Mesenchymal stem cell (in vitro differentiated cells and primary cell): ENCODE results near the gene INCENP. TPM values are rescaled to one million over a fixed set of nuclear protein-coding genes. Genes with fewer than 3 reads are reported as not detected.

Experiments
- DNase-seq: peaks from one replicate; pipeline ENCODE4 v3.0.0-alpha.2; 2013
- H2AFZ ChIP-seq: one replicate; pipeline ENCODE4 v1.6.1; 2013; ENCODE audit warnings: low read depth, mild to moderate bottlenecking, control low read depth, inconsistent platforms, low read length, moderate library complexity
- H2AK5ac ChIP-seq: 2 replicates; pipeline ENCODE4 v1.6.1; 2013; ENCODE audit warnings: low read length, moderate library complexity, mild to moderate bottlenecking, inconsistent platforms; ENCODE audit not compliant: severe bottlenecking
- H2BK120ac ChIP-seq: one replicate; pipeline ENCODE4 v1.6.1; 2013; ENCODE audit warnings: low read depth, mild to moderate bottlenecking, inconsistent platforms, low read length, moderate library complexity
- H2BK12ac ChIP-seq, 2 experiments: one replicate each; pipeline ENCODE4 v1.6.1; 2013; ENCODE audit warnings: inconsistent platforms in 2 of 2, low read length in 2 of 2, mild to moderate bottlenecking in 2 of 2, moderate library complexity in 2 of 2, control low read depth in 1 of 2
- H2BK15ac ChIP-seq: one replicate; pipeline ENCODE4 v1.6.1; 2013; ENCODE audit warnings: mild to moderate bottlenecking, low read depth, inconsistent platforms; ENCODE audit not compliant: poor library complexity, severe bottlenecking
- H2BK5ac ChIP-seq: 2 replicates; pipeline ENCODE4 v1.6.1; 2013; ENCODE audit warnings: low read depth, mild to moderate bottlenecking, low read length, control low read depth, inconsistent platforms; ENCODE audit not compliant: poor library complexity, severe bottlenecking
- H3K14ac ChIP-seq, 2 experiments: one replicate each; pipeline ENCODE4 v1.6.1; 2013; ENCODE audit warnings: inconsistent platforms in 2 of 2, low read length in 2 of 2, control low read depth in 1 of 2, mild to moderate bottlenecking in 1 of 2, moderate library complexity in 1 of 2
- H3K18ac ChIP-seq, 2 experiments: one replicate each; pipeline ENCODE4 v1.6.1; 2013; ENCODE audit warnings: inconsistent platforms in 2 of 2, low read length in 2 of 2, control low read depth in 1 of 2, low read depth in 1 of 2, mild to moderate bottlenecking in 1 of 2
- H3K23ac ChIP-seq, 2 experiments: one replicate each; pipeline ENCODE4 v1.6.1; 2013; ENCODE audit warnings: inconsistent platforms in 2 of 2, low read length in 2 of 2, mild to moderate bottlenecking in 2 of 2, moderate library complexity in 2 of 2, control low read depth in 1 of 2
- H3K27ac ChIP-seq: 2 replicates; pipeline ENCODE4 v1.5.1; 2013; ENCODE audit warnings: mild to moderate bottlenecking, moderate library complexity, low read length, control low read depth, inconsistent platforms; ENCODE audit not compliant: poor library complexity, severe bottlenecking
- H3K27me3 ChIP-seq, 2 experiments: 2 replicates each; pipeline versions ENCODE4 v1.6.1 to v1.7.0; 2013; ENCODE audit warnings: low read length in 2 of 2, mild to moderate bottlenecking in 2 of 2, moderate library complexity in 2 of 2, control low read depth in 1 of 2, inconsistent platforms in 1 of 2; ENCODE audit not compliant: control insufficient read depth in 1 of 2, insufficient read depth in 1 of 2
- H3K36me3 ChIP-seq, 2 experiments: 2 replicates each; pipeline versions ENCODE4 v1.6.1 to v1.7.0; 2013; ENCODE audit warnings: low read length in 2 of 2, control low read depth in 1 of 2, inconsistent platforms in 1 of 2, low read depth in 1 of 2, mild to moderate bottlenecking in 1 of 2; ENCODE audit not compliant: insufficient read depth in 2 of 2, control insufficient read depth in 1 of 2
- H3K4ac ChIP-seq, 2 experiments: one replicate each; pipeline ENCODE4 v1.6.1; 2013; ENCODE audit warnings: inconsistent platforms in 2 of 2, low read length in 2 of 2, mild to moderate bottlenecking in 2 of 2, moderate library complexity in 2 of 2, control low read depth in 1 of 2, low read depth in 1 of 2
- H3K4me1 ChIP-seq: 2 replicates; pipeline ENCODE4 v1.6.1; 2013; ENCODE audit warnings: low read depth, low read length, control low read depth; ENCODE audit not compliant: control insufficient read depth, insufficient read depth
- H3K4me2 ChIP-seq: 2 replicates; pipeline ENCODE4 v1.6.1; 2013; ENCODE audit warnings: low read length, mild to moderate bottlenecking, inconsistent platforms; ENCODE audit not compliant: poor library complexity, severe bottlenecking
- H3K4me3 ChIP-seq, 2 experiments: 2 replicates each; pipeline versions ENCODE4 v1.5.1 to v1.7.0; 2013; ENCODE audit warnings: low read length in 2 of 2, mild to moderate bottlenecking in 2 of 2, control low read depth in 1 of 2, low read depth in 1 of 2; ENCODE audit not compliant: insufficient read depth in 1 of 2
- H3K79me1 ChIP-seq: replicated peaks from 2 replicates; pipeline ENCODE4 v1.6.1; 2013; ENCODE audit warnings: mild to moderate bottlenecking, control low read depth, low read length, inconsistent platforms; ENCODE audit not compliant: poor library complexity, severe bottlenecking
- H3K9ac ChIP-seq: 2 replicates; pipeline ENCODE4 v1.7.0; 2013; ENCODE audit warnings: mild to moderate bottlenecking, low read length, moderate library complexity
- H3K9me3 ChIP-seq: 2 replicates; pipeline ENCODE4 v1.7.0; 2013; ENCODE audit warnings: mild to moderate bottlenecking, low read length; ENCODE audit not compliant: control insufficient read depth
- H4K8ac ChIP-seq: one replicate; pipeline ENCODE4 v1.6.1; 2013; ENCODE audit warnings: inconsistent platforms, mild to moderate bottlenecking, low read length, moderate library complexity
- H4K91ac ChIP-seq: one replicate; pipeline ENCODE4 v1.6.1; 2013; ENCODE audit warnings: mild to moderate bottlenecking, low read length, inconsistent platforms
- WGBS: methylation state at CpG from one replicate; pipeline ENCODE4 v1.1.7; 2013; ENCODE audit warnings: mixed read lengths; 5-methylcytosine and 5-hydroxymethylcytosine counted together
- polyA plus RNA-seq, 2 experiments: library from polyadenylated mRNA; stranded (reverse); fragments of 200-250 nt; gene quantifications; one replicate each; pipeline ENCODE4 v1.2.3, GENCODE V29; 2013

Gene INCENP
- polyA plus RNA-seq (2013, experiment 1 of 2), result 7.9 TPM
- polyA plus RNA-seq (2013, experiment 2 of 2), result 7.7 TPM

GRCh38 chr11:62123669-62124185 is at the start of gene INCENP:
Gene INCENP (plus strand): TSS chr11:62124011. CDS start chr11:62128162, 4,151 bp downstream.
- Histone ChIP-seq H3K23ac (peak within 1 kb of the TSS in 1 of 2 experiments; percentile 46), H3K18ac (peak within 1 kb of the TSS; percentile 77 to 80), H2BK15ac (no peak within 1 kb of the TSS), H3K9ac (peak within 1 kb of the TSS; percentile 95), H3K27ac (peak within 1 kb of the TSS; percentile 36), H3K9me3 (no peaks in the 10 kb centered on the region), H3K4ac (peak within 1 kb of the TSS; percentile 36 to 44), H3K14ac (peak within 1 kb of the TSS in 1 of 2 experiments; percentile 79), H4K91ac (peak within 1 kb of the TSS; percentile 87), H2AK5ac (no peak within 1 kb of the TSS), H2AFZ (peak within 1 kb of the TSS; percentile 46), H2BK120ac (no peak within 1 kb of the TSS), H3K27me3 (no peaks in the 10 kb centered on the region), H3K79me1 (peaks cover 10% of the 10 kb centered on the region), H2BK12ac (peak within 1 kb of the TSS in 1 of 2 experiments; percentile 4), H3K4me2 (peak within 1 kb of the TSS; percentile 77), H3K4me3 (peak within 1 kb of the TSS; percentile 82 to 100), H4K8ac (peak within 1 kb of the TSS; percentile 77), H3K36me3 (peaks cover 6 to 8% of the 10 kb centered on the region in 2 experiments), H2BK5ac (no peak within 1 kb of the TSS), H3K4me1 (peaks cover 7% of the 10 kb centered on the region)
- DNase-seq, result peak; percentile 99
- under 1% methylated on average over 39 of the region's 39 CpGs for WGBS

DNA sequence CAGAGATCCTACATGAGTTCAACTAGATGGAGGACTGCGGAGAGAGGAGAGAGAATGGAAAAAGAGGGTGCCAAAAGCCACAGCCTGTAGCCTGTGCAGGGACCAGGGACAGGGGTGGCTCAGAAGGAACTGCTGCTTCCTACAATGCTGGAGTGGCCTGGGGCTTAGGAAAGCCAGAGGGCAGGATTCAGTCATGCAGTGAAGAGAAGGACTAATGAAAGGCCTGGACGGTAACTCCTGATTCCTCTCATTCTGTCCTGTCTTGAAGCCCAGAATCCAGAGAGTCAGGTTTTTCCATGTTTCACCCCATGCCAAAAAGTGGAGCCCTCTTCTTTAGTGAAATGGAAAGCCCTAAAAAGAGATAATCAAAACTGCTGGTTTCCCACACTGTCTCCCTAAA is 48.4 kb upstream of the INCENP start:
- Histone ChIP-seq H3K79me1 (no peaks in the 10 kb centered on the region), H3K27me3 (no peaks in the 10 kb centered on the region), H3K27ac (no peak overlapping the region), H2BK120ac (no peak overlapping the region), H3K4me1 (no peaks in the 10 kb centered on the region), H4K8ac (no peak overlapping the region), H3K23ac (no peak overlapping the region), H2AFZ (no peak overlapping the region), H2BK15ac (no peak overlapping the region), H3K4ac (no peak overlapping the region), H3K14ac (no peak overlapping the region), H3K4me3 (no peak overlapping the region), H3K9me3 (no peaks in the 10 kb centered on the region), H2BK5ac (no peak overlapping the region), H2BK12ac (no peak overlapping the region), H3K18ac (no peak overlapping the region), H3K4me2 (no peak overlapping the region), H4K91ac (no peak overlapping the region), H3K36me3 (no peaks in the 10 kb centered on the region), H2AK5ac (no peak overlapping the region), H3K9ac (no peak overlapping the region)
- no peak for DNase-seq
- 88% methylated on average over 2 of the region's 2 CpGs for WGBS

DNA sequence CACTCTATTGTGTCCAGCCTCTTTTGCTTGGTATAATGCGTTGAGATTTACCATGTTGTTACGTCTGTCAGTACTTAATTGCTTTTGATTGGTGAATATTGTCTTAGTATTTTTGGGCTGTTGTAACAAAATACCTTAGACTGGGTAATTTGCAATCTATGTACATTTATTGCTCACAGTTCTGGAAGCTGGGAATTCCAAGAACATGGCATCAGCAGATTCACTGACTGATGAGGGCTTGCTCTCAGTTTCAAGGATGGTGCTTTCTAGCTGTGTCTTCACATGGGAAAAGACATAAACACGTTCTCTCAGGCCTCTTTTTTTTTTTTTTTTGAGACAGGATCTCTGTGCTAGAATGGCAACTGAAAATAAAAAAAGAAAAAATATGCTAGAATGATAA is 46.7 kb upstream of the INCENP start:
- H3K27ac ChIP-seq, result no peak overlapping the region
- H3K14ac ChIP-seq, result no peak overlapping the region
- no peak overlapping the region for H3K4me3 ChIP-seq
- no peaks in the 10 kb centered on the region for H3K27me3 ChIP-seq
- H3K4ac ChIP-seq, result no peak overlapping the region
- no peak overlapping the region for H2BK120ac ChIP-seq
- no peak overlapping the region for H3K9ac ChIP-seq
- no peaks in the 10 kb centered on the region for H3K36me3 ChIP-seq
- H2BK12ac ChIP-seq, result no peak overlapping the region
- H3K9me3 ChIP-seq, result no peaks in the 10 kb centered on the region
- H3K4me2 ChIP-seq, result no peak overlapping the region
- H3K18ac ChIP-seq, result no peak overlapping the region
- peaks cover 8% of the 10 kb centered on the region for H3K4me1 ChIP-seq
- no peak overlapping the region for H2AFZ ChIP-seq
- no peaks in the 10 kb centered on the region for H3K79me1 ChIP-seq
- H2BK5ac ChIP-seq, result no peak overlapping the region
- H2AK5ac ChIP-seq, result no peak overlapping the region
- H4K91ac ChIP-seq, result no peak overlapping the region
- H3K23ac ChIP-seq, result no peak overlapping the region
- H2BK15ac ChIP-seq, result no peak overlapping the region
- H4K8ac ChIP-seq, result no peak overlapping the region
- peak; percentile 15 for DNase-seq
- WGBS, result 89% methylated on average over 3 of the region's 3 CpGs

DNA sequence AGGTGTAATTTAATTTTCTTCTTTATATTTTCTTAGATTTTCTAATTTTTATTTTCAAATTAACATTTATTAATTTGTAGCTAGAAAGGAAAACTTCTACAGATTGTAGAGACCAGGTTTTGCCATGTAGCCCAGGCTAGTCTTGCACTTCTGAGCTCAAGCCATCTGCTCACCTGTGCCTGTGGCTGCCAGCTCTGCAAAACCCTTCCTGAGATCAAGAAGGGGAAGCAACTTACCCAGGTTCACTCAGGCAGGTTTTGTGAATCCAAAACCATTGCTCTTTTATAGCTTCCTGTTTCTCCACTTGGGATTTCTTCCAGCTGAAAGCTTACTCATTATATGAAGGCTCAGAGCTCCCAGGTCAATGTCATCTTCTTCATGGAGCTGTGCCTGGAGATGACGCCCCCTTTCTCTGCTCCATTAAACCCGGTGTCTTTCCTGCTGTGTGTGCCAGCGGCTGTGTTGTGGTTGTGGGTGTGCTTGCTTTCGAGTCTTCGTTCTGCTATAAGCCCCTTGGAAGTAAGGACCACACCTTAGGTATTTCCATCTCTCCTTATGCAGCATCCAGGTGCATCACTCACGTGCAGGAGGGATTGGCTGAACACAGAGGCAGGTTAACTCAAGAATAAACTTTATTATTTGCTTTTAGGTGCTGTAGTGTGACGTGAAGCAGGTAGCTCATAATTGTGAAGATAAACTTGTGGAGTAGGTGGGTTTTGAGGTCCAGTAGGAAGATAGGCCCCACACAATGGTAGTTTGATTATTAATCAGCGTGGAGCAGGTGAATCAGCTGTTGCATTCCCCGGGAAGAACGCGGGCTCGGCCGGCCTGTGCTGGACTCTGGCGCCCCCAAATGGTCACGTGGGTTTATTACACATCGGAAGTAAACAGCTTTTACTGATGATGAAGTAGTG is 42.2 kb upstream of the INCENP start:
- Histone ChIP-seq H3K4me2 (peak overlapping the region; percentile 44), H4K91ac (peak overlapping the region; percentile 75), H3K14ac (no peak overlapping the region), H3K4me3 (peak overlapping the region in 1 of 2 experiments; percentile 43), H3K27me3 (no peaks in the 10 kb centered on the region), H2BK15ac (no peak overlapping the region), H4K8ac (peak overlapping the region; percentile 69), H3K79me1 (no peaks in the 10 kb centered on the region), H3K23ac (no peak overlapping the region), H3K36me3 (no peaks in the 10 kb centered on the region), H3K18ac (peak overlapping the region in 1 of 2 experiments; percentile 12), H3K4ac (no peak overlapping the region), H2BK12ac (no peak overlapping the region), H2AFZ (no peak overlapping the region), H3K4me1 (peaks cover 8% of the 10 kb centered on the region), H3K9me3 (no peaks in the 10 kb centered on the region), H2BK5ac (no peak overlapping the region), H3K27ac (no peak overlapping the region), H2BK120ac (no peak overlapping the region), H2AK5ac (no peak overlapping the region), H3K9ac (peak overlapping the region; percentile 73)
- DNase-seq, result peak; percentile 67
- WGBS, result 32% methylated on average over 14 of the region's 16 CpGs
